Motor neuron (in vitro differentiated cells): ENCODE results near the gene AQP9. TPM values are rescaled to one million over a fixed set of nuclear protein-coding genes. Genes with fewer than 3 reads are reported as not detected.
"Not testable (repeated sequence)": the region's sequence is repeated elsewhere in the genome, so short reads cannot be mapped to it uniquely, and the experiment has no call there.

Experiments used
- ATAC-seq, 8 experiments: fragments of 200-7000 bp; cut with Tn5 transposase; replicated peaks in 6 of 8; 2 replicates each; pipeline ENCODE4 v1.8.0; 2021; ENCODE audit warnings: mild to moderate bottlenecking in 8 of 8, moderate library complexity in 8 of 8
- H3K27ac ChIP-seq, 2 donors: fragments of 250-450 bp; sonication (Bioruptor Pico); 2 replicates each; pipeline ENCODE4 v1.9.0; 2021; ENCODE audit warnings: antibody characterized with exemption in 2 of 2, mild to moderate bottlenecking in 2 of 2, moderate library complexity in 1 of 2
- H3K4me1 ChIP-seq, 2 donors: fragments of 250-450 bp; sonication (Bioruptor Pico); replicated peaks in 1 of 2; 2 replicates each; pipeline ENCODE4 v1.6.1; 2021; ENCODE audit warnings: antibody characterized with exemption in 2 of 2, mild to moderate bottlenecking in 2 of 2, moderate library complexity in 1 of 2
- H3K4me3 ChIP-seq, 5 donors: fragments of 250-450 bp; sonication (Bioruptor Pico); 2 replicates each; pipeline ENCODE4 v1.9.0; 2021; ENCODE audit warnings: antibody characterized with exemption in 5 of 5, mild to moderate bottlenecking in 5 of 5, moderate library complexity in 4 of 5
- WGBS, 10 experiments: fragments of 450-650 bp; shearing (Covaris generic); methylation state at CpG; one replicate each; pipeline ENCODE4 v1.0.0; 2022; 5-methylcytosine and 5-hydroxymethylcytosine counted together
- in situ Hi-C, 9 experiments: fragments of 400-800 bp; cut with MboI; loops; one replicate each; pipeline ENCODE4 v1.15.0; 2021; ENCODE audit warnings: low sequenced_read_pairs in 9 of 9, low pct_unique_long_range_greater_than_20kb in 2 of 9; ENCODE audit not compliant: unreplicated experiment in 9 of 9
- total RNA-seq, 8 experiments: library from RNA; unstranded; fragments of 300-600 nt; gene quantifications; 2 replicates each; pipeline versions ENCODE4 v1.2.3 to v1.2.4, GENCODE V29; 2022

AQP9 gene
- total RNA-seq, 8 experiments from 2014 or later: 0.04 to 0.66 (median 0.09) TPM; not detected in 3

DNA sequence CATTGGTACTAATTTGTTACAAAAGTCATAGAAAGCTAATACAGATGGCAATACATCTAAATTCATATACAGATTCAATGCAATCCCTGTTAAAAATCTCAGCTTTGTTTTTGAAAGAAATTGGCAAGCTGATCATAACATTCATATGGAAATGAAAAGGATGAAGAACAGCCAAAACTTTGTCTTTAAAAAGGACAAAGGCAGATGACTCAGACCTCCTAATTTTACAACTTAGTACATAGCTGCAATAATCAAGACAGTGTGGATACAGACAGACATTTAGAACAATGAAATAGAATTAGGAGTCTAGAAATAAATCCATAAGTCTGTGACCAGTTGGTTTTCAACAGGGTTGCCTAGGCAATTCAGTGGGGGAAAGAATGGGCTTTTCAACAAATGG is 63.3 kb downstream of the AQP9 start:
- ATAC-seq: peak in 2 of 8 experiments; percentile 10 to 25
- Histone ChIP-seq H3K27ac (no peak overlapping the region), H3K4me3 (no peak overlapping the region), H3K4me1 (no peaks in the 10 kb centered on the region)
- in situ Hi-C loops: no loop called here

DNA sequence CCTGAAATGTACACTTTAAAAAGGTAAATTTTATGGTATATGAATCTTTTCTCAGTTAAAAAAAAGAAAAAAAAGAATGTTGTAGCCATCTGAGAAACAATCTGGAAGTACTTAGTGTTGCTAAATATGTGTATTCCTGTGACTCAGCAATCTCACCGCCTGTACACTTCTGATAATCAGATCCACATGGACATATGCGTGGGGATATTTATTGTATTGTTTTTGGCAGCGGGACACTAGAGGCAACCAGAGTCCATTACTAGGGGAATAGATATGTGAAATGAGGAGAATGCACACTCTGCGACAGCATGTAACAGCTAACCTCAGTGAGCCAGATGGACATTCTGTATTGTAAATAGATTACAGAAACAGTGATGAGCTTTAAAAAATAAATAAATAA is 65.4 kb downstream of the AQP9 start:
- Histone ChIP-seq H3K4me1 (no peaks in the 10 kb centered on the region), H3K4me3 (no peak overlapping the region), H3K27ac (no peak overlapping the region)
- peak in 3 of 8 experiments; percentile 97 to 99 (median 98) for ATAC-seq
- WGBS, 10 experiments: 0 to 100% (median 90%) methylated on average over 2 to 4 of the region's 4 CpGs; no CpG with 5 or more reads in 1 of the 10 experiments
- in situ Hi-C loops: no loop called here

DNA sequence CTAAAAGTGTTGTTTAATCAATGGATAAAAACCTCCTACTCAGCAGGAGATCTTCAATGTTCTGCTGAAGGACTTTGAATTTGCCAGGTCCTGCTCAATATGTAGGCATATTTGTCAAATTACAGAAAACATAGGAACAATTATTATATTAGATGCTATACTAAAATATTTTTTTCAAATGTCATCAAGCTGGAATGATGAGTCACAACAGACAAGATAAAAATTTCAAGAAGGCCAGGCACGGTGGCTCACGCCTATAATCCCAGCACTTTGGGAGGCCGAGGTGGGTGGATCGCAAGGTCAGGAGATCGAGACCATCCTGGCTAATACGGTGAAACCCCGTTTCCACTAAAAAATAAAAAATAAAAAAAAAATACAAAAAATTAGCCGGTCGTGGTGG is 68.0 kb downstream of the AQP9 start:
- WGBS, 10 experiments: 78 to 100% (median 95%) methylated on average over 2 to 9 of the region's 9 CpGs
- ATAC-seq: no peak
- Histone ChIP-seq H3K4me3 (no peak overlapping the region), H3K4me1 (no peaks in the 10 kb centered on the region), H3K27ac (no peak overlapping the region)
- in situ Hi-C loops: no loop called here

DNA sequence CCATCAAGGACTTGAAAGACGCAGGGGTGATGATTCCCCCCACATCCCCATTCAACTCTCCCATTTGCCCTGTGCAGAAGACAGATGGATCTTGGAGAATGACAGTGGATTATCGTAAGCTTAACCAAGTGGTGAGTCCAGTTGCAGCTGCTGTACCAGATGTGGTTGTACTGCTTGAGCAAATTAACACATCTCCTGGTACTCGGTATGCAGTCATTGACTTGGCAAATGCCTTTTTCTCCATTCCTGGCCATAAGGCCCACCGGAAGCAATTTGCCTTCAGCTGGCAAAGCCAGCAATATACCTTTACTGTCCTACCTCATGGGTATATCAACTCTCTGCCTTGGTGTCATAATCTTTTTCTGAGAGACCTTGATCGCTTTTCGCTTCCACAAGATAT is 70.0 kb downstream of the AQP9 start:
- H3K4me1 ChIP-seq, ATAC-seq, in situ Hi-C loops, H3K4me3 ChIP-seq, H3K27ac ChIP-seq: not testable (repeated sequence)
- 80 to 94% (median 83%) methylated on average over 1 to 4 of the region's 6 CpGs; no CpG with 5 or more reads in 3 of the 10 experiments for WGBS, 10 experiments

DNA sequence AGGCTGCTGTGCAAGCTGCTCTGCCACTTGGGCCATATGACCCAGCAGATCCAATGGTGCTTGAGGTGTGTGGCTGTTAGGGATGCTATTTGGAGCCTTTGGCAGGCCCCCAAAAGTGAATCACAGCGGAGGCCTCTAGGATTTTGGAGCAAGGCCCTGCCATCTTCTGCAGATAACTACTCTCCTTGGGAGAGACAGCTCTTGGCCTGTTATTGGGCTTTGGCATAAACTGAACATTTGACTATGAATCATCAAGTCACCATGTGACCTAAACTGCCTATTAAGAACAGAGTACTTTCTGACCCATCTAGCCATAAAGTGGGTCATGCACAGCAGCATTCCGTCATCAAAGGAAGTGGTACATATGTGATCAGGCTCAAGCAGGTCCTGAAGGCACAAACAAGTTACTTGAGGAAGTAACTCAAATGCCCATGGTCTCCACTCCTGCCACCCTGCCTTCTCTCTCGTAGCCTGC is 70.9 kb downstream of the AQP9 start:
- in situ Hi-C loops, H3K4me1 ChIP-seq, H3K27ac ChIP-seq, H3K4me3 ChIP-seq: not testable (repeated sequence)
- WGBS, 10 experiments: 92 to 100% (median 100%) methylated on average over 1 to 2 of the region's 3 CpGs; no CpG with 5 or more reads in 4 of the 10 experiments
- peak in 2 of 8 experiments; percentile 37 to 46 for ATAC-seq

DNA sequence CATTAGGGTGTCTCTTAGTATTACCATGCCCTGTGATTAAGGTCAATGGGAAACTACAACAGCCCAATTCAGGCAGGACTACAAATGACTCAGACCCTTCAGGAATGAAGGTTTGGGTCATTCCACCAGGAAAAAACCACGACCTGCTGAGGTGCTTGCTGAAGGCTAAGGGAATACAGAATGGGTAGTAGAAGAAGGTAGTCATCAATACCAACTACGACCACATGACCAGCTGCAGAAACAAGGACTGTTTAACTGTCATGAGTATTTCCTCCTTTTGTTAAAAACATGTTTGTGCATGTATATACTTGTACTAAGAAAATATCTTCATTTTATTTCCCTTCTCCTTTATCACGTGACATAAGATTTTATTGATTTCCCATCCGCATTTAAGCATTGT is 71.8 kb downstream of the AQP9 start:
- H3K4me3 ChIP-seq, H3K27ac ChIP-seq, H3K4me1 ChIP-seq, ATAC-seq, in situ Hi-C loops: not testable (repeated sequence)
- 60 to 100% (median 79%) methylated on average over 1 to 4 of the region's 4 CpGs; no CpG with 5 or more reads in 2 of the 10 experiments for WGBS, 10 experiments

GRCh38 chr15:58212909-58213526 is 74.8 kb downstream of the AQP9 start:
- in situ Hi-C loops: no loop called here
- peak; percentile 74 to 99 (median 92) for ATAC-seq
- peaks cover 0 to 4% of the 10 kb centered on the region in 2 donors for H3K4me1 ChIP-seq
- no peak overlapping the region for H3K4me3 ChIP-seq
- H3K27ac ChIP-seq: no peak overlapping the region
- WGBS, 10 experiments: 63 to 100% (median 90%) methylated on average over 2 to 6 of the region's 7 CpGs

DNA sequence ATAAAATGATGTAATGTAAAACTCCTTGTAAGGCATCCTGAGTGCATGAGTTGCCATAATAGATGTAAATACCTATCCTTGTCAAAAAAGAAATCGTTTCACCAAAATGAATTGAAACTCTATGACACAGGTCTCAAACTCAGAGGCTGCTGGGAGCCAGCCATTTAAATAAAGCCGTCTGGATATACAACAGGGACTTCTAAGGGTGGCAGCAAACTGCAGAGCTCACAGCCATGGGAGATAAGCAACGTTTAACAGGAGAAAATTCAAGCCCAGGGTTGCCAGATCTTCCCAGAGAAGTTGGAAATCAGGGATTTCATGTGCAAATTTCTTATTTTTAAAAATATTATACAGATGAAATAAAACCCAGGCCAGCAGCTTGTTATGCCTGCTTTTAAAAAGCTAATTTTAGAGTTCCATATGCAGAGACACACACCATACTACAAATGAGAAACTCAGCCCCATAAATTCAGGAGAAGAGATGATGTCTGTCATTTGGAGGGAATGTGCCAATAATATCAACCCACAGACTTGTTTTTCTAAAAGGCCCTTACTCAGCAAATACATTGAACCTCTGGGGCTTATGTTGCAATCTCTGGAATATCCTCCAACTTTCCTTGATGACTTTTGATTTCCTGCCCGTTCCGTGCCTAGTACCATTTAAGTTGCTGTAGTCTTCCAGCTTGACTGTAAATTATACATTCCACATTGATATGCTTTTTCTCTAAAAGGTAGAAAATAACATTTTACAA is 75.6 kb downstream of the AQP9 start:
- H3K4me1 ChIP-seq: peaks cover 0 to 4% of the 10 kb centered on the region in 2 donors
- in situ Hi-C loops: no loop called here
- ATAC-seq: no peak
- 11 to 100% (median 67%) methylated on average over 1 to 5 of the region's 5 CpGs for WGBS, 10 experiments
- H3K27ac ChIP-seq: no peak overlapping the region
- H3K4me3 ChIP-seq: no peak overlapping the region

- no peak for ATAC-seq
- in situ Hi-C loops: no loop called here
- H3K4me3 ChIP-seq: no peak overlapping the region
- no peak overlapping the region for H3K27ac ChIP-seq
- WGBS, 10 experiments: 57 to 94% (median 79%) methylated on average over 4 to 11 of the region's 11 CpGs
- peaks cover 0 to 4% of the 10 kb centered on the region in 2 donors for H3K4me1 ChIP-seq
Measured at GRCh38 chr15:58214591-58215340, 76.6 kb downstream of the AQP9 start.

GRCh38 chr15:58217460-58217859 is 79.3 kb downstream of the AQP9 start:
- no peak for ATAC-seq
- in situ Hi-C loops: no loop called here
- WGBS, 10 experiments: 82 to 100% (median 100%) methylated on average over 1 to 3 of the region's 4 CpGs; no CpG with 5 or more reads in 1 of the 10 experiments

DNA sequence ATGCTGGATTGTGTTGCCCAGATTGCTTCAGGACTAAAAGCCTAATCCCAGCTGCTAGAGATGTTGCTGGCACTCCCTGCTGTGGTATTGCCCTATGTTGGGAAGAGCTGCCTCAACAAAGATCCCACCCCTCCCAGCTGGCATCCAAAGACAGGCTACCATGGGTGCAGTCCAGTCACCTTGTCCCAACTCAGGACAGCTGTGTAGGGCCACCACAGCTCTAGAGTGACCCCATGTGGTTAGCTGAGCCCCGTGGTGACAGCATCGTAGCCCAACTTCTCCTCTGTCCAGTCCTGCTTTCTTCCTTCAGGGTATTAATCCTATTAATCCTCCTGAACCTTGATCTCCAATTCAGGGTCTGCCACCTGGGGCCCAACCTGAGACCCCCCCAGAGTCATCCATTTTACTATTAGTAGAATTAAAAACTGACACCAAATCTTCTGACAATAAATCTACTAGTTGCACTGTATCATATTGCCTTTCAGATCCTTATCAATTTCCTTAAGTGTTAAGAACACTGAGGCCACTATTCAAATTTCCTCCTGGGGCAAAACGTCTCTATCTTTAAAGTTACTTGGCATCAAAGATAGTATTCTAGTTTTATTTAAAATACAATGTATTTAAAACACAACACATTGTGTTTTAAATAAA is 83.5 kb downstream of the AQP9 start:
- in situ Hi-C loops: no loop called here
- Histone ChIP-seq H3K4me1 (no peaks in the 10 kb centered on the region), H3K27ac (no peak overlapping the region), H3K4me3 (no peak overlapping the region)
- WGBS, 10 experiments: 0 to 65% (median 33%) methylated on average over 1 to 3 of the region's 3 CpGs
- peak in 4 of 8 experiments; percentile 20 to 95 (median 77) for ATAC-seq

More at GRCh38 chr15:58217460-58217859, 79.3 kb downstream of the AQP9 start:
- Histone ChIP-seq H3K4me3 (no peak overlapping the region), H3K4me1 (peaks cover 0 to 4% of the 10 kb centered on the region in 2 donors), H3K27ac (no peak overlapping the region)

- in situ Hi-C loops: no loop called here
- ATAC-seq: peak in 2 of 8 experiments; percentile 13 to 46
- Histone ChIP-seq H3K4me3 (no peak overlapping the region), H3K27ac (no peak overlapping the region), H3K4me1 (no peaks in the 10 kb centered on the region)
- WGBS, 10 experiments: 0 to 100% (median 92%) methylated on average over 1 to 2 of the region's 2 CpGs; no CpG with 5 or more reads in 3 of the 10 experiments
Measured at GRCh38 chr15:58222679-58223078, 84.5 kb downstream of the AQP9 start.
